ENCODE results near the gene TCF12.

TCF12 gene

GRCh38 chr15:57026016-57026592 lies 107.7 kb downstream of the TCF12 start:
- H3K4me3 ChIP-seq (ENCODE audit: low read depth, low read length) = no peak overlapping the region
- ChIA-PET POLR2A (no interaction called here), CTCF (interaction anchor here (1.7 kb wide), 1 partner anchor 204 kb away, joined by 6 read pairs; no protein-coding TSS in a partner anchor)
- TF ChIP-seq CTCF (IDR thresholded peaks at IDR 0.05; ENCODE audit: insufficient read depth, low read length, missing control alignments) = no peak
- DNase-seq (ENCODE audit: low read depth, low spot score) = no peak

- no peak overlapping the region for H3K4me3 ChIP-seq (ENCODE audit: low read depth, low read length)
- DNase-seq (ENCODE audit: low read depth, low spot score) = no peak
- POLR2A ChIA-PET = no interaction called here
- TF ChIP-seq CTCF (IDR thresholded peaks at IDR 0.05; ENCODE audit: insufficient read depth, low read length, missing control alignments) = no peak
- CTCF ChIA-PET = no interaction called here
These were observed 109.2 kb downstream of the TCF12 start for GRCh38 chr15:57027596-57027995.

GRCh38 chr15:57028176-57028575 lies 109.7 kb downstream of the TCF12 start:
- CTCF ChIA-PET = no interaction called here
- no peak overlapping the region for H3K4me3 ChIP-seq (ENCODE audit: low read depth, low read length)
- POLR2A ChIA-PET = no interaction called here
- no peak for TF ChIP-seq CTCF (IDR thresholded peaks at IDR 0.05; ENCODE audit: insufficient read depth, low read length, missing control alignments)
- DNase-seq (ENCODE audit: low read depth, low spot score) = no peak

- POLR2A ChIA-PET = no interaction called here
These were observed 111.6 kb downstream of the TCF12 start for GRCh38 chr15:57030011-57030410.

GRCh38 chr15:57031082-57031481 lies 112.6 kb downstream of the TCF12 start:
- no peak overlapping the region for H3K4me3 ChIP-seq (ENCODE audit: low read depth, low read length)
- DNase-seq (ENCODE audit: low read depth, low spot score) = no peak
- TF ChIP-seq CTCF (IDR thresholded peaks at IDR 0.05; ENCODE audit: insufficient read depth, low read length, missing control alignments) = no peak
- CTCF ChIA-PET = interaction anchor here (0.8 to 1.2 kb wide), 3 partner anchors 10 to 118 kb away, joined by 3 read pairs; no protein-coding TSS in a partner anchor
- POLR2A ChIA-PET = no interaction called here

More at GRCh38 chr15:57030011-57030410, 111.6 kb downstream of the TCF12 start:
- H3K4me3 ChIP-seq (ENCODE audit: low read depth, low read length) = no peak overlapping the region
- TF ChIP-seq CTCF (IDR thresholded peaks at IDR 0.05; ENCODE audit: insufficient read depth, low read length, missing control alignments) = no peak
- no peak for DNase-seq (ENCODE audit: low read depth, low spot score)
- CTCF ChIA-PET = no interaction called here

- H3K4me3 ChIP-seq (ENCODE audit: low read depth, low read length) = no peak overlapping the region
- ChIA-PET CTCF (interaction anchor here (0.8 to 1.2 kb wide), 3 partner anchors 9 to 118 kb away, joined by 3 read pairs; no protein-coding TSS in a partner anchor), POLR2A (interaction anchor here (0.6 kb wide), 1 partner anchor 20 kb away, joined by 3 read pairs; no protein-coding TSS in a partner anchor)
- TF ChIP-seq CTCF (IDR thresholded peaks at IDR 0.05; ENCODE audit: insufficient read depth, low read length, missing control alignments) = no peak
- no peak for DNase-seq (ENCODE audit: low read depth, low spot score)
These were observed 113.2 kb downstream of the TCF12 start for GRCh38 chr15:57031605-57032004.
